Head of caudate nucleus (tissue), 42 donors: ENCODE measurements around the gene XPNPEP1.

Experiments used
- DNase-seq, 42 donors: peaks; one replicate each; pipeline versions ENCODE4 v3.0.0 to v3.0.0-alpha.2; 2020 to 2021; ENCODE audit warnings: mixed read lengths in 7 of 42
- intact Hi-C: fragments of 100-400 bp; cut with DNase I; formaldehyde crosslinking; loops from one replicate; pipeline ENCODE4 v1.15.0; 2022

The XPNPEP1 gene

DNA sequence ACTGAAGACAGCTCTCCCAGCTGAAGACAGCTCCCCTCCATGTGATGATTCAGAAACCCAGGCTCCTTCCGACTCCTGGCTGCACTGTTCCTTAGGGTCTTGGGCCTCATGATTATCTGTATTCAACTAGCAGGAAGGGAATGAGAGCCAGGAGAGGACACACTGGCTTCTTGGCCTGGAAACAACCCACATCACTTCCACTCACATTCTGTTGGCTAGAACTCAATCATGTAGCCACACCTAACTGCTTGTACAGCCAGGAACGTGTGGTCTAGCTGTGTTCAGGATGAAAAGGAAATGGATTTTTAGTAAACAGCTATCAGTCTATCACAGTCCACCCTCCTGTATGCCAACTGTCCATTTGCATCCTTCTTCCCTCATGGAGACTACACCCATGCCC is 30.5 kb upstream of the XPNPEP1 start:
- DNase-seq = no peak
- intact Hi-C loops = no loop called here

GRCh38 chr10:109952526-109952925 is 29.2 kb upstream of the XPNPEP1 start:
- intact Hi-C loops = no loop called here
- DNase-seq = no peak

DNA sequence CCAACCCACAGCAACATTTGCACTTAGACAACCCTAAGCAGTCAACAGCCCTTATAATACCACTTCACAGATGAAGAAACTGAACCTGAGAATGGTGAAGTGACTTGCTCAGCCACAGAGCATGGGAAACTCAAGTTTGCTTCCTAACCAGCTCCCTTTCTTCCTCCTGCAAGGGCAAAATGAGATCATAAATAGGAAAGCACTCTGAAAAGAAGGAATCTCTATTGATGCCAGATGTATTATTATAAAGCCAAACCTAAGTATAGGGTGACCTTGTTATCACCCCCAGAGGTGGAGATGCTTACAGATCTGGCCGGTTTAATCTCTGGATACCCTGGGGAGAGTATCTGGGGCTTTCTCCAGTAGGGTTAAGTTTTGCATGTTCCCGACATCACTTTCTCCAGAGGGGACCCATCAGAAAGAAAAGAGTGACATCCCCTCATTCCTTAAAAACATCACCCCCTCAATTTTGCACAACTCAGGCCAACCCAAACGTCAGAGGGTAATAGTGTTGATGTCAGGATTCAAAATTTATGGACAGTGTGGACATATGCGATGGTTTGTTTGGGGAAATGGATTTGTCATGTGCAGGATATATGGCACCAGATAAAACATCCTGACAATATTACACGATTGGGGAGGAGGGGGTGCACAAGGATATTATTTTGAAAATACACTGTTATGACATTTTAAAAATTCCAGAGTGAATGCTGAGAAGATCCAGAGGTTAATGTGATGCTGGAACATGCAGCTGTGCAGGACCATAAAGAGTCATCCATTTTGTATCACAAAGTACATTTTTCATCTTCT is 24.0 kb upstream of the XPNPEP1 start:
- DNase-seq = no peak
- intact Hi-C loops = no loop called here

GRCh38 chr10:109946680-109947079 is 23.4 kb upstream of the XPNPEP1 start:
- DNase-seq = no peak
- intact Hi-C loops = no loop called here

- intact Hi-C loops = no loop called here
- no peak for DNase-seq
Observed at GRCh38 chr10:109945473-109946177, 22.3 kb upstream of the XPNPEP1 start.

DNA sequence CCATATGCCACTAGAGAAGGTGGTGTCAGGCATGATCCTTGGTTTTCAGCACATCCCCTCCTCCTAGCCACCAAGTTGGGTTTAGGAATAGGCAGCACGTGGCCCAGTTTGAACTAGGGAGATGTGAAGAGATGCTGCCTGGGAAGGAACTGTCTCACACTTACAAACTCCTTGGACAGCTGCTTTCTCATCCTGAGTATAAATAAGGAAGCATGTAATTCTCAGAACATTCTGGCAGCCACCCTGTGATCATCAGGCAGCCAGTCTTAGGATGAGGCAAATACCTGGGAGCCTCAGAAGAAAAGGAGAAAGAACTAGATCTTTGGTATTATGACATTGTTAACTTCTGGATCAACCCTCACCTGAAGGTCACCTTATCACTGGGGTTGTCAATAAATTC is 21.3 kb upstream of the XPNPEP1 start:
- DNase-seq = no peak
- intact Hi-C loops = no loop called here

GRCh38 chr10:109941236-109941862 is 18.0 kb upstream of the XPNPEP1 start:
- DNase-seq = peak in 1 of 42 donors; percentile 19
- intact Hi-C loops = no loop called here

DNA sequence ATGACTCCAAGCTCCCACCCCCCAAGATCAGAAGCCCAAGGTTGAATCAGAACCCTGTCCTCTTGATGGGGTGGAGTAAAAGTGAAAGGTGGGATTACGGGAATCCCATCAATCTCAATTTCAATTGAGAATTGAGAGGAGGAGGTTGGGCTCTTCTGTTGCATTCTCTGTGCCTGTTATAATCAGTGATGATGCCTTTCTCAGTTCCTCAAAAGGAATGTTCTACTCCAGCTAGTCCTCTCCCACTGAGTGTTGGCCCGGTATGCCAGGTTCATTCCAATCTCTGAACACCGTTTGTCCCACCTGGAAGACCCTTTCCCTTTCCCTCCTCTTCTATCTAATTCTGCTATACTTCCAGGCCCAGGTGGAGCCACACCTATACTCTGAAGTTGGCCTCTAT is 17.2 kb upstream of the XPNPEP1 start:
- intact Hi-C loops = no loop called here
- peak in 1 of 42 donors; percentile 2 for DNase-seq

DNA sequence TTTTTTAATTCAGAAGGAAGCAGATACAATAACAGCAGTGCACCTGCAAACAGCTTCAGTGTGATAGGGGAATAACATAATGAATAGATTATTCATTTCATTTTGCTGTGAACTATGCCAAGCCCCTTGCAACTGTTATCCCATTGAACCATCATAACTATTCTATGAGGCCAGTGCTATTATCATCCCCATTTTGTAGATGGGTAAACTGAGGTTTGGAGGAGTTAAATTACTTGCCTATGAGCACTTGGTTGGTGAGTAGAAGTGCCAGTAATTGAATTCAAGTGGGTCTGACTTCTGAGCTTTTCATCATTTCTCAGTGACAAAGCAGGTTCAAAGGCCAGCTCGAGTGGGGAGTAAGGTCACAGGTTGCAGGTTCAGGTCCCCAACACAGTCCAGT is 16.8 kb upstream of the XPNPEP1 start:
- DNase-seq = no peak
- intact Hi-C loops = no loop called here

GRCh38 chr10:109939315-109939961 is 16.1 kb upstream of the XPNPEP1 start:
- intact Hi-C loops = no loop called here
- no peak for DNase-seq

DNA sequence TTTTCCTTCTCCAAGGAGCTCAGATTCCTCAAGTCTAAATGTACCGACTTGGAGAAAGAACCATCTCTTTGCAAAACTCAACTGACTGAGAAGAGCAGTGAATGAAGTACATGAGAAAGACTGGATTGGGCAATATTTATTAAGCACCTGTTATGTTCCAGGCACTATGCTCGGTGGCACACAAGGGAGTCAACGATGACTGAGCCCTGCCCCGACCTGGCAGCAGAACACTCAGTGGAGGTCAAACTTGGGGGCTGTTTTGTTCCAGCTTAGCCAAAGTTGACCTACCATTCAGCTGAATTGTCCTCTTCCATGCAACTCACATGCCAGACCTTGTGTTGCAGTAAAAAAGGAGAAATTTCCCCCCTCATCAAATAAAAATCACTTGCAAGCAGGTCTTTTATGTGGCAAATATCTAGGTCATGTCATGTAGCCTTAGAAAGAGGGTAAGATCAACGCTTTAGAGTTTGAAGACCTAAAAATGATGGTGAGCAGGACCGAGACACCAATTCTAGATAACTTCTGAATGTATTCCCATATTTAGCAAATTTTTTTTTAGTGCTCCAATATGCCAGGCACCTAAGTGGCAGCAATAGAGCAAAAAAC is 14.3 kb upstream of the XPNPEP1 start:
- intact Hi-C loops = no loop called here
- DNase-seq = peak in 1 of 42 donors; percentile 21

GRCh38 chr10:109934958-109935793 is 11.9 kb upstream of the XPNPEP1 start:
- intact Hi-C loops = no loop called here
- no peak for DNase-seq

- intact Hi-C loops = no loop called here
- DNase-seq = no peak
Observed at GRCh38 chr10:109933984-109934565, 10.8 kb upstream of the XPNPEP1 start.

- no peak for DNase-seq
- intact Hi-C loops = no loop called here
Observed at GRCh38 chr10:109932968-109933367, 9.7 kb upstream of the XPNPEP1 start.

DNA sequence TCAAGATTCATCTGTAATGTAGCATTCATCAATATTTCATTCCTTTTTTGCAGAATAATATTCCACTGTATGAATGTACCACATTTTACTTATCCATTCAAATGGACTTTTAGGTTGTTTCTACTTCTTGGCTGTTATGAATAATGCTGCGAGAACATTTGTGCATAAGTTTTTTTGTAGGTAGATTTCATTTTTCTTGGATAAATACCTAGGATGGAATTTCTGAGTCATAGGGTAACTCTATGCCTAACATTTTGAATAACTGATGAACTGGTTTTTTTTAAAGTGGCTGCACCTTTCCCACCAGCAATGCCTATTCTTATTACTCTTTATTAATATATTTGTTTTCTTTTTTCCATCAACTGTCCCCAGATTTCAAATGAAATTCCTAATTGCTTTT is 9.1 kb upstream of the XPNPEP1 start:
- DNase-seq = no peak
- intact Hi-C loops = no loop called here

GRCh38 chr10:109931163-109931562 is 7.9 kb upstream of the XPNPEP1 start:
- intact Hi-C loops = no loop called here
- peak in 15 of 42 donors; percentile 7 to 67 (median 26) for DNase-seq

DNA sequence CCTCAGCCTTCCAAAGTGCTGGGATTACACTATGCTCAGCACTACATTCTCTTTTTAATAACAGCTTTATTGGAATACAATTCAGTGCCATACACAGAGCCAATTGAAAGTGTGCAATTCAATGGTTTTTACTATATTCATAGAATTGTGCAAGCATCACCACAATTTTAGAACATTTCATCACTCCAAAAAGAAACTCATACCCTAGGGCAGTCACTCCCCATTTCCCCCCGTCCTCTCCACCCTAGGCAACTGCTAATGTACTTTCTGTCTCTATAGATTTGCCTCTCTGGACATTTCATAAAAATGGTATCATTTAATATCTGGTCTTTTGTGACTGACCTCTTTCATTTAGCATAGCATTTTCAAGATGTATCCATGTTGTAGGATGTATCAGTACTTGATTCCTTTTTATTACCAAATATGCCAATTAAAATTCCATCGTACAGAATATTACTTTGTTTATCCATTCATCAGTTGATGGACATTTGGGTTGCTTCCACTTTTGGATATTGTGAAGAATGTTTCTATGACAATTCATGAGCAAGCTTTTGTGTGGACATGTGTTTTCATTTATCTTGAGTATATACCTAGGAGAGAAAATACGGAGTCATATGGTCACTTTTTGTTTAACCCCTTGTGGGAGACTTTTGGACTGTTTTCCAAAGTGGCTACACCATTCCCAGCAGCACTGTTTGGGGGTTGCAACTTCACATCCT is 6.3 kb upstream of the XPNPEP1 start:
- intact Hi-C loops = no loop called here
- DNase-seq = no peak
